Hematopoietic multipotent progenitor cell treated with erythropoietin and hydrocortisone succinate and interleukin-3 and kit ligand, for 17 days (in vitro differentiated cells): ENCODE data around the gene MAP1B.
"Not testable (repeated sequence)": the region's sequence is repeated elsewhere in the genome, so short reads cannot be mapped to it uniquely, and the experiment has no call there.

Experiments
- DNase-seq: peaks from one replicate; pipeline ENCODE4 v3.0.0-alpha.2; 2015; ENCODE audit warnings: low spot score

MAP1B gene

DNA sequence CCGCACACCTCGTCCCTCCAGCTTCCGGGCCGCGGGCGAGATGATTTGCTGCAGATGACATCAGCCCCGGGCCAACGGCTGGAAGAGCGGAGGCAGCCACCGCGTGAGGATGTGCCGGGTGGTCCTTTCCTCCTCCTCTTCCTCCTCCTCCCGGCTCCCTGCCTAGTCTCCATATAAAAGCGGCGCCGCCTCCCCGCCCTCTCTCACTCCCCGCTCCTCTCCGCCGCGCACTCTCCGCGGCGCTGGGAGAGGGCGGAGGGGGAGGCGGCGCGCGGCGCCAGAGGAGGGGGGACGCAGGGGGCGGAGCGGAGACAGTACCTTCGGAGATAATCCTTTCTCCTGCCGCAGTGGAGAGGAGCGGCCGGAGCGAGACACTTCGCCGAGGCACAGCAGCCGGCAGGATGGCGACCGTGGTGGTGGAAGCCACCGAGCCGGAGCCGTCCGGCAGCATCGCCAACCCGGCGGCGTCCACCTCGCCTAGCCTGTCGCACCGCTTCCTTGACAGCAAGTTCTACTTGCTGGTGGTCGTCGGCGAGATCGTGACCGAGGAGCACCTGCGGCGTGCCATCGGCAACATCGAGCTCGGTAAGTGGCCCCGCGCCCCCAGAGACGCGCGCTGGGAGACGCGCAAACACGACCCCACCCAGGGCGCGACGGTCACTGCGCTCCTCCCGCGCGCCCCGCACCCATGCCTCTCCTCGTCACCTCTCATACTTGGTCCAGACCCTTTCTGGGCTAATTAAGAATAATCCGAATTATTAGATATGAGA is at the start of gene MAP1B:
TSS of gene MAP1B (plus strand) at position 345 of the 770 bp plus-strand sequence. CDS start at position 402, 57 bp downstream.
- no peak for DNase-seq

- DNase-seq, result no peak
Observed at GRCh38 chr5:72057816-72058215, 49.5 kb upstream of the MAP1B start.

GRCh38 chr5:72063219-72063819 is 44.0 kb upstream of the MAP1B start:
- no peak for DNase-seq

DNA sequence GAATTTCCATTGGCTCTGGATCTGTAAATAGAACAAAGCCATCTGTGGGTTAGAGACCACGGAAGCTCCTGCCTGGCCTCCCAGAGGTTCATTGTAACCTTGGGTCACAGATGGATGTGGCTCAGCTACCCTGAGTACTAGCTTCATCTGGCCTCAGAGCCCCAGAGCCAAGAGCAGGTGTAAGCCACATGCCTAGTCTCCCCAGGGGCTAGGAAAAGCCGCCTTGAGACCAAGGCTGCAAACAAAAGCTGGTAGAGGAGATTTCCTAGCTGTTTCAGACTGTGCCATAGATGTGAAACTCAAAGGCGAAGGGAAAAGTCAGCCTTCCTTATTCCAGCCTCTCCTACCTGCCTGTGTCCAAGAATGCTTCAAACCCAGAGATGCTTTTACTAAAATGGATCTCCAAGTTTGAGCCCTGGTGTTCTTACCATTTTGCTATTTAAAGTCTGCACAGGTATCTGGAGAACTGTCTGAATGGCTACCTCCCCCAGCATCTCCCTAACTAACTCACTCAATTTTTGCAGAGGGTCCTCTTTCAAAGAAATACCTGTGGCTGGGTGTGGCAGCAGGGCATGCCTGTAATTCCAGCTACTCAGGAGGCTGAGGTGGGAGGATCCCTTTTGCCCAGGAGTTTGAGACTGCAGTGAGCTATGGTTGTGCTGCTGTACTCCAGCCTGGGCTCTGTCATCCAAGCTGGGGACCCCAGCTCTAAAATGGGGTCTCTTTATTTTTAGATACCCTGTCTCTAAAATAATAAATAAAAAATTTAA is 42.3 kb upstream of the MAP1B start:
- no peak for DNase-seq

- no peak for DNase-seq
Observed at GRCh38 chr5:72065751-72066255, 41.5 kb upstream of the MAP1B start.

GRCh38 chr5:72066705-72067107 is 40.6 kb upstream of the MAP1B start:
- DNase-seq, result no peak

- no peak for DNase-seq
Observed at GRCh38 chr5:72067682-72068470, 39.4 kb upstream of the MAP1B start.

DNA sequence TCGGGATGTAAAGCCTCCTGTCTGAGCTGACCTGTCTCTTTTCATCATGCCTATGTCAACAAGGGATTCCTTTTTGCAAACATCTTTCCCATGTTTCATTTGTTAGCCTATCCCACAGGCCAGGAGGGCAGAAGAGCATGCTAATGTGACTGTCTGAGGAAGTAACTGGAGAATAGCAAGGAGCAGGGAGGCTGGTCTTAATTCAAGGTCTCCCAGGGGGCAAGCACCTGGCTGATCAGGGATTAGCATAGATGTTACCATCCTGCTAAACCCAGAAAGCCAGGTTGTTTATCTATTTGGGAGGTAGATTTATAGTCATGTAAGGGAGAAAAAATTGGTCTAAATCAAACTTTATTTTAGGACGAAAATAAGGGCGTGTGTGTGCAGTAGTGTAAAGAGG is 36.7 kb upstream of the MAP1B start:
- no peak for DNase-seq

DNA sequence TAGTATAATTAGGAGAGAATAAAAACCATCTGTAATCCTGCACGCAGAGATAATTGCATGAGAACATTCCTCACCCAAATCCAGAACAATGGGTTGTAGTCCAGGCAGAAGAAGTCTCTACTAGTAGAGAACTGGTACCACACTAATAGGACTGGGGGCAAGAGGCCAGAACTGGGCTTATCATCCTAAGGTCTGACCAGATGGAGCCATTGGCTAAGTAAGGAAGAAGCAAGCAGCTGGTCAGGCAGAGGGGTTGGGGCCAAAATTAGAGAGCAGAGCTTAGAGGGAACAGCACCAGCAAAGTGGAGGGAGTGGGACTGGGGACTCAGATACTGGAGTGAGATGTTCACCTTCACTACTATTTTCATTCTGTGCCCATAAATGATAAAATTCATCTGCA is 35.4 kb upstream of the MAP1B start:
- DNase-seq, result no peak

DNA sequence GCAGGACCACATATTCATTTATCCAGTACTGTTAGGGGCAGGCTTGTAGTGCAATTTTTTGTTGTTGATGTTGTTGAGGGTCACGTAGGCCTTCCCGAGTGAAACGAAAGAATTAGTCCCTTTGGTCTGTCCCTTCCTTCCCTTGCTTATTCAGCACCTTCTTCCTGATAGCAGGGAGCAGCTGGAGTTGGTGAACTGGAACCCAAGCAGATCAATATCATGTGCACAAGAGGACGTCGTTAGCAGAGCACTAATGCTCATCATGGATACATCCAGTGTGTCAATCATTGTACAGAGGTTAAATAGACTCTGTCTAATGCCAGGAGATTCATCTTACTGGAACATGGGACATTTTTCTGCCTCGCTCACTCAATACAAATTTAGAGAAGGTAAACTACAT is 33.0 kb upstream of the MAP1B start:
- DNase-seq, result no peak

- DNase-seq, result no peak
Observed at GRCh38 chr5:72075461-72075860, 31.8 kb upstream of the MAP1B start.

- no peak for DNase-seq
Observed at GRCh38 chr5:72076621-72077300, 30.5 kb upstream of the MAP1B start.

GRCh38 chr5:72077390-72077789 is 29.9 kb upstream of the MAP1B start:
- no peak for DNase-seq

- DNase-seq, result no peak
Observed at GRCh38 chr5:72079288-72079687, 28.0 kb upstream of the MAP1B start.

- DNase-seq, result no peak
Observed at GRCh38 chr5:72082048-72082447, 25.2 kb upstream of the MAP1B start.

DNA sequence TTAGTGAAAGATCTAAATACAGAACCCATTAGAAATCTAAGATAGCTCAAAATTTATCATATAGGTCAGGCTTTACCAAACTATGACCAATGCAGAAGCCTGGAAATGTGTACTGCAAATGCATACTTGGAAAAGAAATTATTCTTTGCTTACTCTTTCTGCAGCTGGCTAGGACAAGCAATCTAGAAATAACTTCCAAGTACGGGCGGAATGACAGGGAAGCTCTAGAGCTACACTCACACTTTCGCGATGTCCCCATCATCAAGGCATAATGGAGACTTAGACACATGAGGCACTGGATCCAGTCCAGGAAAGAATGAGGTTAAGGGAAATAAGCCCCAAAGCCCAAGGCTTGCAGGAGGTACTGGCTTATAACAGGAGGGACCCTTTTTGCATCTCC is 22.4 kb upstream of the MAP1B start:
- DNase-seq, result no peak

DNA sequence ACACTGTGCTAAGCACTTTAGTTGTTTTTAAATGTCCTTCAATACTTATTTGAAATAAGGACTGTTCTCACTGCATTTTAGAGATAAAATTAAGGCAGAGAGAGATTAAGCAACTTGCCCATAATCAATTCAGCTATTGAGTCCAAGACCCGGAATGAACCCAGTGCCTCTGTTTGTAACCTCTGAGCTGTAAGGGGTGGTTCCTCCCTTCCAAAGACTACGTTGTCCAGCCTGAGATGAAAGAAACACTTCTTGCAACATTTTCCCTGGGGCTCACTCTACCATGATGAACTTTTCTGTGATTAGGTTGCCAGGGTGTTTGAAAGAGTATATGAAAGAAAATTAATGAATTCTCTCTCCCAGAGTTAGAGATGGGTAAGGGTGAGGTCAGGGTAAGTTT is 22.0 kb upstream of the MAP1B start:
- DNase-seq, result no peak

- DNase-seq, result not testable (repeated sequence)
Observed at GRCh38 chr5:72089713-72090112, 17.6 kb upstream of the MAP1B start.

GRCh38 chr5:72092074-72092473 is 15.2 kb upstream of the MAP1B start:
- DNase-seq, result no peak

- DNase-seq, result no peak
Observed at GRCh38 chr5:72093217-72093616, 14.1 kb upstream of the MAP1B start.

GRCh38 chr5:72093824-72094223 is 13.5 kb upstream of the MAP1B start:
- DNase-seq, result no peak
